GM12878 (cell line): Measurements from ENCODE around the gene NFATC1. TPM values are rescaled to one million over a fixed set of nuclear protein-coding genes. Genes with fewer than 3 reads are reported as not detected.

Experiments
- ATAC-seq: fragments of 200-7000 bp; cut with Tn5 transposase; 3 replicates; pipeline ENCODE4 v1.9.1; 2020; ENCODE audit warnings: mild to moderate bottlenecking, moderate library complexity
- BruUV-seq: library from RNA; stranded (reverse); fragments of 400-500 nt; replicated peaks from 2 replicates; lab custom pipeline; 2021; lab: Mats Ljungman, UMichigan
- CTCF ChIA-PET: fragments of 300-600 bp; sonication (Branson Sonifier 250); formaldehyde crosslinking; extraction: SDS; loops from one replicate; lab custom pipeline; 2021; ENCODE audit warnings: inconsistent platforms; lab: Yijun Ruan, JAX
- POLR2A ChIA-PET: fragments of 350-600 bp; formaldehyde crosslinking; extraction: SDS; loops from one replicate; lab custom pipeline; 2021; ENCODE audit warnings: inconsistent platforms; lab: Charles Lee
- RAD21 ChIA-PET: fragments of 300-600 bp; sonication (Branson Sonifier 250); formaldehyde crosslinking; loops from one replicate; lab custom pipeline; 2023; ENCODE audit warnings: antibody characterized with exemption; ENCODE audit not compliant: unreplicated experiment; lab: Charles Lee
- SMC1A ChIA-PET: fragments of 300-600 bp; sonication (Branson Sonifier 250); formaldehyde crosslinking; loops from one replicate; lab custom pipeline; 2023; ENCODE audit not compliant: unreplicated experiment, uncharacterized antibody; lab: Charles Lee
- DNase-seq: peaks from one replicate; pipeline ENCODE4 v3.0.0-alpha.2; 2011; ENCODE audit warnings: low read depth, low spot score
- FAIRE-seq: peaks from 3 replicates; lab custom pipeline; 2011; peaks lifted over from hg19 to GRCh38; lab: Jason Lieb, UNC
- H2AFZ ChIP-seq: 2 replicates; pipeline ENCODE4 v1.6.0; 2011; ENCODE audit warnings: low read depth, low read length, control low read depth; ENCODE audit not compliant: control insufficient read depth
- H3K27ac ChIP-seq: 2 replicates; pipeline ENCODE4 v1.5.1; 2011; ENCODE audit warnings: control low read depth; ENCODE audit not compliant: control insufficient read depth, insufficient read depth
- H3K27me3 ChIP-seq, 2 experiments: replicated peaks in 1 of 2; 2 replicates each; pipeline versions ENCODE4 v1.6.0 to v1.6.1; 2011; ENCODE audit warnings: low read length in 1 of 2; ENCODE audit not compliant: control insufficient read depth in 2 of 2, insufficient read depth in 2 of 2
- H3K36me3 ChIP-seq, 2 experiments: 2 replicates each; pipeline ENCODE4 v1.5.1; 2011; ENCODE audit warnings: low read length in 1 of 2; ENCODE audit not compliant: control insufficient read depth in 2 of 2, insufficient read depth in 2 of 2
- H3K4me1 ChIP-seq: 2 replicates; pipeline ENCODE4 v1.6.1; 2011; ENCODE audit warnings: mild to moderate bottlenecking, low read length, moderate library complexity, mixed read lengths; ENCODE audit not compliant: control insufficient read depth, insufficient read depth
- H3K4me2 ChIP-seq: 2 replicates; pipeline ENCODE4 v1.6.0; 2011; ENCODE audit warnings: control low read depth; ENCODE audit not compliant: control insufficient read depth, insufficient read depth
- H3K4me3 ChIP-seq: fragments of 200-600 bp; sonication (generic); 2 replicates; pipeline ENCODE4 v1.5.1; 2016
- H3K79me2 ChIP-seq: 2 replicates; pipeline ENCODE4 v1.6.0; 2011; ENCODE audit warnings: low read length; ENCODE audit not compliant: control insufficient read depth, insufficient read depth
- H3K9ac ChIP-seq: 2 replicates; pipeline ENCODE4 v1.8.0; 2011; ENCODE audit warnings: low read length, control low read depth, mixed read lengths; ENCODE audit not compliant: control insufficient read depth, insufficient read depth
- H3K9me3 ChIP-seq: replicated peaks from 3 replicates; pipeline ENCODE4 v1.5.1; 2011; ENCODE audit warnings: mild to moderate bottlenecking, low read length; ENCODE audit not compliant: control insufficient read depth, insufficient read depth
- H4K20me1 ChIP-seq: 2 replicates; pipeline ENCODE4 v1.6.0; 2011; ENCODE audit not compliant: control insufficient read depth, insufficient read depth
- ATF7 ChIP-seq: fragments of 450-650 bp; IDR thresholded peaks from 2 replicates; pipeline ENCODE4 v1.6.1; 2016; ENCODE audit warnings: low read depth, mild to moderate bottlenecking
- CHD2 ChIP-seq: IDR thresholded peaks from 2 replicates; pipeline ENCODE4 v1.6.1; 2011; ENCODE audit warnings: low read depth, low read length, improper control_type of control experiment, borderline replicate concordance
- JUND ChIP-seq: IDR thresholded peaks from 2 replicates; pipeline ENCODE4 v1.6.1; 2012; ENCODE audit warnings: low read depth, mild to moderate bottlenecking, low read length, improper control_type of control experiment, moderate library complexity
- KDM1A ChIP-seq: fragments of 200-600 bp; sonication (generic); IDR thresholded peaks from 2 replicates; pipeline ENCODE4 v1.6.1; 2016; ENCODE audit warnings: borderline replicate concordance
- RAD51 ChIP-seq: fragments of 450-650 bp; IDR thresholded peaks from 2 replicates; pipeline ENCODE4 v1.6.1; 2016; ENCODE audit warnings: moderate library complexity, mild to moderate bottlenecking, inconsistent platforms
- RBBP5 ChIP-seq: fragments of 200-600 bp; sonication (generic); conservative IDR thresholded peaks from 2 replicates; pipeline ENCODE4 v1.6.1; 2016
- RCOR1 ChIP-seq: conservative IDR thresholded peaks from 2 replicates; pipeline ENCODE4 v1.6.1; 2012; ENCODE audit warnings: low read depth, low read length, improper control_type of control experiment
- YY1 ChIP-seq: IDR thresholded peaks from 2 replicates; pipeline ENCODE4 v1.6.1; 2011; ENCODE audit warnings: low read depth, mild to moderate bottlenecking, low read length
- ZNF274 ChIP-seq: IDR thresholded peaks from one replicate; pipeline ENCODE4 v1.8.0; 2011; ENCODE audit not compliant: insufficient read length, insufficient read depth
- WGBS: methylation state at CpG from one replicate; pipeline ENCODE4 v1.1.6; 2016; ENCODE audit warnings: low lambda C conversion rate; ENCODE audit not compliant: insufficient replicate concordance, insufficient coverage; ENCODE audit errors: missing lambda C conversion rate; 5-methylcytosine and 5-hydroxymethylcytosine counted together
- in situ Hi-C: fragments of 300-500 bp; cut with MboI; formaldehyde crosslinking; loops from 9 replicates; pipeline ENCODE4 v1.14.3; 2018; ENCODE audit warnings: mixed read lengths
- intact Hi-C: fragments of 100-400 bp; cut with micrococcal nuclease; formaldehyde crosslinking; loops from one replicate; pipeline ENCODE4 v1.14.2; 2022; ENCODE audit not compliant: unreplicated experiment
- polyA plus RNA-seq, 11 experiments: library from polyadenylated mRNA; depleted of rRNA in 4 of 11; unstranded in 6 of 11; stranded (reverse) in 5 of 11; fragments of >200 nt; fragmentation: Nextera tagmentation in 4 of 11; fragmentation: Illumina TruSeq in 1 of 11; extraction: Ambion mirVana in 4 of 11; extraction: Trizol in 1 of 11; gene quantifications; 1 replicate in 1 of 11; 2 replicates in 10 of 11; pipeline versions ENCODE4 v1.2.1 to v1.2.3, GENCODE V29; 2011 to 2016; ENCODE audit warnings: inconsistent platforms in 2 of 11, missing spikeins in 2 of 11, low read depth in 1 of 11
- total RNA-seq, 4 experiments: library from RNA; depleted of rRNA in 3 of 4; stranded (reverse); fragments of >200 nt in 3 of 4; fragmentation: Illumina TruSeq in 1 of 4; extraction: Trizol in 1 of 4; gene quantifications; 2 replicates each; pipeline versions ENCODE4 v1.2.1 to v1.2.3, GENCODE V29; 2013 to 2021
- TF ChIP-seq, protein P1 (sequence below): fragments of 450-650 bp; IDR thresholded peaks from 2 replicates; pipeline ENCODE4 v1.6.1; 2014; ENCODE audit warnings: mild to moderate bottlenecking
- TF ChIP-seq, protein P2 (sequence below): IDR thresholded peaks from 2 replicates; pipeline ENCODE4 v1.6.1; 2012; ENCODE audit warnings: low read length, inconsistent platforms
- TF ChIP-seq, protein P3 (sequence below): IDR thresholded peaks from 2 replicates; pipeline ENCODE4 v1.6.1; 2011; ENCODE audit warnings: low read depth, low read length, improper control_type of control experiment, borderline replicate concordance
- TF ChIP-seq, protein P4 (sequence below): fragments of 150-350 bp; IDR thresholded peaks from 2 replicates; pipeline ENCODE4 v1.6.1; 2014; ENCODE audit warnings: mild to moderate bottlenecking, low read depth, low read length

NFATC1 gene
- total and polyA plus RNA-seq, 10 of the 15 experiments (the other 5 are each of a cell fraction or from before 2014, with no cell fraction given): 0.84 to 20.8 (median 5.1) TPM

DNA sequence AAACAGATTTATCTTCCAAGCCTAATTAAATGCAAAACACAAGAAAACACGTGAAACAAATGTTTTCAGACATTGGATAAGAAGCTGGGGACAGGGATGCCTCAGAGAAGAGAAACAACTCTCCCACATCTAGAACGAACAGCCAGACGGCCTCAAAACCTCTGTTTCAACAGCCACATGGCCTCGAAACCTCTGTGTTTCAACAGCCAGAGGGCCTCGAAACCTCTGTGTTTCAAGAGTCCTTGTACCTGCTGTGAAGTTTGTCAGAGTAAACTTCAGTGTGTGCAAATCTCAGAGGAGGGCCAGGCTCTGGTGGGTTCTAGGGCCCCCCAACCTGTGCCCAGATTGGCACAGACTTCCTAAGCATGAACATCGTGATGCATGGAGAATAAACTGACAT lies 43.3 kb upstream of the NFATC1 start:
- no peaks in the 10 kb centered on the region for H3K79me2 ChIP-seq
- SMC1A ChIA-PET: no interaction called here
- RAD21 ChIA-PET: no interaction called here
- TF ChIP-seq RAD51 (no peak), KDM1A (no peak), RBBP5 (no peak), RCOR1 (no peak)
- TF ChIP-seq, protein P1, sequence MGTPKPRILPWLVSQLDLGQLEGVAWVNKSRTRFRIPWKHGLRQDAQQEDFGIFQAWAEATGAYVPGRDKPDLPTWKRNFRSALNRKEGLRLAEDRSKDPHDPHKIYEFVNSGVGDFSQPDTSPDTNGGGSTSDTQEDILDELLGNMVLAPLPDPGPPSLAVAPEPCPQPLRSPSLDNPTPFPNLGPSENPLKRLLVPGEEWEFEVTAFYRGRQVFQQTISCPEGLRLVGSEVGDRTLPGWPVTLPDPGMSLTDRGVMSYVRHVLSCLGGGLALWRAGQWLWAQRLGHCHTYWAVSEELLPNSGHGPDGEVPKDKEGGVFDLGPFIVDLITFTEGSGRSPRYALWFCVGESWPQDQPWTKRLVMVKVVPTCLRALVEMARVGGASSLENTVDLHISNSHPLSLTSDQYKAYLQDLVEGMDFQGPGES: no peak
- WGBS: 83% methylated on average over 6 of the region's 6 CpGs
- ATAC-seq (no peak), FAIRE-seq (no peak), DNase-seq (no peak)
- no peak overlapping the region for H3K4me3 ChIP-seq
- H3K36me3 ChIP-seq: peaks cover 0 to 1% of the 10 kb centered on the region in 2 experiments; a peak in 3 of 4 replicates
- H3K4me1 ChIP-seq: peaks cover 10% of the 10 kb centered on the region
- H3K27me3 ChIP-seq: no peaks in the 10 kb centered on the region
- H3K9ac ChIP-seq: no peak overlapping the region
- POLR2A ChIA-PET: no interaction called here
- no peak overlapping the region for H2AFZ ChIP-seq
- in situ Hi-C loops: no loop called here
- CTCF ChIA-PET: no interaction called here
- no peak overlapping the region for H3K27ac ChIP-seq
- no peaks in the 10 kb centered on the region for H3K9me3 ChIP-seq
- H3K4me2 ChIP-seq: no peak overlapping the region
- H4K20me1 ChIP-seq: no peaks in the 10 kb centered on the region
- no TSS peak for BruUV-seq
- intact Hi-C loops: no loop called here

DNA sequence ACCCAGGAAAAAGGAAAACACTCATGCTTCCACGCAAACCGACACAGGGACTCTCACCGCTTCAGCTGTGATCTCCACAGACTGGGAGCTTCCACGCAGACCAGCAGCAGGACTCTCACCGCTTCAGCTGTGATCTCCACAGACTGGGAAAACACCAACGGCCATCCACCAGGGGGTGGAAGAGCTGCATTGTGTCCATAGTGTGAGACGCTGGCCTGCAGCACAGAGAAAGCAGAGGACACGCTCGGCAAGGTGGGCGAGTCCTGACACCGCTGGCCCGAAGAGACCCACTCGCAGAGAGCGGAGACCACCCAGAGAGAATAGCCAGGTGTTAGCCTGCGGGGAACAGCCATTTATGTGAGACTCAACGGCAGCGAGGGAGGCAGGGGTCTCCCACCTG lies 42.5 kb upstream of the NFATC1 start:
- peaks cover 10% of the 10 kb centered on the region for H3K4me1 ChIP-seq
- in situ Hi-C loops: no loop called here
- POLR2A ChIA-PET: no interaction called here
- SMC1A ChIA-PET: no interaction called here
- RAD21 ChIA-PET: no interaction called here
- H2AFZ ChIP-seq: no peak overlapping the region
- H3K9me3 ChIP-seq: no peaks in the 10 kb centered on the region
- CTCF ChIA-PET: no interaction called here
- intact Hi-C loops: no loop called here
- no TSS peak for BruUV-seq
- FAIRE-seq: no peak
- H4K20me1 ChIP-seq: no peaks in the 10 kb centered on the region
- H3K9ac ChIP-seq: no peak overlapping the region
- no peaks in the 10 kb centered on the region for H3K79me2 ChIP-seq
- H3K4me2 ChIP-seq: no peak overlapping the region
- no peak overlapping the region for H3K27ac ChIP-seq
- H3K4me3 ChIP-seq: no peak overlapping the region
- H3K27me3 ChIP-seq: no peaks in the 10 kb centered on the region
- no peaks in the 10 kb centered on the region; a peak in 3 of 4 replicates for H3K36me3 ChIP-seq
- DNase-seq: no peak
- WGBS: 94% methylated on average over 17 of the region's 17 CpGs
- no peak for ATAC-seq
- no peak for TF ChIP-seq ATF7
- no peak for TF ChIP-seq YY1
- TF ChIP-seq, protein P2, sequence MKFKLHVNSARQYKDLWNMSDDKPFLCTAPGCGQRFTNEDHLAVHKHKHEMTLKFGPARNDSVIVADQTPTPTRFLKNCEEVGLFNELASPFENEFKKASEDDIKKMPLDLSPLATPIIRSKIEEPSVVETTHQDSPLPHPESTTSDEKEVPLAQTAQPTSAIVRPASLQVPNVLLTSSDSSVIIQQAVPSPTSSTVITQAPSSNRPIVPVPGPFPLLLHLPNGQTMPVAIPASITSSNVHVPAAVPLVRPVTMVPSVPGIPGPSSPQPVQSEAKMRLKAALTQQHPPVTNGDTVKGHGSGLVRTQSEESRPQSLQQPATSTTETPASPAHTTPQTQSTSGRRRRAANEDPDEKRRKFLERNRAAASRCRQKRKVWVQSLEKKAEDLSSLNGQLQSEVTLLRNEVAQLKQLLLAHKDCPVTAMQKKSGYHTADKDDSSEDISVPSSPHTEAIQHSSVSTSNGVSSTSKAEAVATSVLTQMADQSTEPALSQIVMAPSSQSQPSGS: no peak
- no peak for TF ChIP-seq ZNF274
- TF ChIP-seq, protein P3, sequence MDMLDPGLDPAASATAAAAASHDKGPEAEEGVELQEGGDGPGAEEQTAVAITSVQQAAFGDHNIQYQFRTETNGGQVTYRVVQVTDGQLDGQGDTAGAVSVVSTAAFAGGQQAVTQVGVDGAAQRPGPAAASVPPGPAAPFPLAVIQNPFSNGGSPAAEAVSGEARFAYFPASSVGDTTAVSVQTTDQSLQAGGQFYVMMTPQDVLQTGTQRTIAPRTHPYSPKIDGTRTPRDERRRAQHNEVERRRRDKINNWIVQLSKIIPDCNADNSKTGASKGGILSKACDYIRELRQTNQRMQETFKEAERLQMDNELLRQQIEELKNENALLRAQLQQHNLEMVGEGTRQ: no peak
- TF ChIP-seq, protein P4, sequence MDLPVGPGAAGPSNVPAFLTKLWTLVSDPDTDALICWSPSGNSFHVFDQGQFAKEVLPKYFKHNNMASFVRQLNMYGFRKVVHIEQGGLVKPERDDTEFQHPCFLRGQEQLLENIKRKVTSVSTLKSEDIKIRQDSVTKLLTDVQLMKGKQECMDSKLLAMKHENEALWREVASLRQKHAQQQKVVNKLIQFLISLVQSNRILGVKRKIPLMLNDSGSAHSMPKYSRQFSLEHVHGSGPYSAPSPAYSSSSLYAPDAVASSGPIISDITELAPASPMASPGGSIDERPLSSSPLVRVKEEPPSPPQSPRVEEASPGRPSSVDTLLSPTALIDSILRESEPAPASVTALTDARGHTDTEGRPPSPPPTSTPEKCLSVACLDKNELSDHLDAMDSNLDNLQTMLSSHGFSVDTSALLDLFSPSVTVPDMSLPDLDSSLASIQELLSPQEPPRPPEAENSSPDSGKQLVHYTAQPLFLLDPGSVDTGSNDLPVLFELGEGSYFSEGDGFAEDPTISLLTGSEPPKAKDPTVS: no peak
- no peak for TF ChIP-seq JUND
- TF ChIP-seq CHD2: no peak
